Erythroblast (primary cell): ENCODE data around the gene COL5A2.

Experiments used
- DNase-seq, 2 experiments: peaks; one replicate each; lab custom pipeline; 2025; lab: John Stamatoyannopoulos, UW
- GATA1 ChIP-seq: IDR thresholded peaks from 2 replicates; pipeline ENCODE4 v1.6.1; 2011; ENCODE audit warnings: low read depth, mild to moderate bottlenecking, control low read depth, low read length, moderate library complexity
- POLR2A ChIP-seq: IDR thresholded peaks from 2 replicates; pipeline ENCODE4 v1.6.1; 2011; ENCODE audit warnings: mild to moderate bottlenecking, low read length

Gene COL5A2

GRCh38 chr2:189203177-189203799 lies 23.7 kb upstream of the COL5A2 start:
- TF ChIP-seq GATA1 = no peak
- no peak for TF ChIP-seq POLR2A
- DNase-seq = no peak

GRCh38 chr2:189199797-189200196 lies 20.2 kb upstream of the COL5A2 start:
- TF ChIP-seq GATA1 (no peak), POLR2A (no peak)
- DNase-seq = no peak

- no peak for TF ChIP-seq GATA1
- no peak for TF ChIP-seq POLR2A
- DNase-seq = no peak
These were observed 13.2 kb upstream of the COL5A2 start for GRCh38 chr2:189192766-189193165.

GRCh38 chr2:189191766-189192165 lies 12.2 kb upstream of the COL5A2 start:
- TF ChIP-seq POLR2A (no peak), GATA1 (no peak)

GRCh38 chr2:189190685-189191084 lies 11.1 kb upstream of the COL5A2 start:
- DNase-seq = no peak
- TF ChIP-seq GATA1 (no peak), POLR2A (no peak)

More at GRCh38 chr2:189191766-189192165, 12.2 kb upstream of the COL5A2 start:
- DNase-seq = no peak

GRCh38 chr2:189188115-189188805 lies 8.7 kb upstream of the COL5A2 start:
- no peak for DNase-seq
- TF ChIP-seq POLR2A (no peak), GATA1 (no peak)

GRCh38 chr2:189183170-189183569 lies 3.6 kb upstream of the COL5A2 start:
- DNase-seq = no peak
- TF ChIP-seq GATA1 (no peak), POLR2A (no peak)

- TF ChIP-seq GATA1 (no peak), POLR2A (no peak)
- no peak for DNase-seq
These were observed 2.1 kb upstream of the COL5A2 start for GRCh38 chr2:189181706-189182105.

- DNase-seq = no peak
- TF ChIP-seq GATA1 (no peak), POLR2A (no peak)
These were observed 613 bp downstream of the COL5A2 start for GRCh38 chr2:189178726-189179569.

GRCh38 chr2:189178054-189178453 lies 1.5 kb downstream of the COL5A2 start:
- TF ChIP-seq POLR2A = no peak
- TF ChIP-seq GATA1 = no peak
- DNase-seq = no peak

- TF ChIP-seq POLR2A (no peak), GATA1 (no peak)
- no peak for DNase-seq
These were observed 2.2 kb downstream of the COL5A2 start for GRCh38 chr2:189177251-189177840.

GRCh38 chr2:189176516-189176915 lies 3.0 kb downstream of the COL5A2 start:
- no peak for DNase-seq
- no peak for TF ChIP-seq GATA1
- no peak for TF ChIP-seq POLR2A

GRCh38 chr2:189175869-189176433 lies 3.6 kb downstream of the COL5A2 start:
- no peak for DNase-seq
- TF ChIP-seq POLR2A (no peak), GATA1 (no peak)
